22Rv1 (cell line): Measurements from ENCODE around the gene SAMSN1.

Source experiments
- CTCF ChIP-seq: fragments of 450-650 bp; IDR thresholded peaks from 2 replicates; pipeline ENCODE4 v1.5.1; 2017; ENCODE audit warnings: mild to moderate bottlenecking
- ZFX ChIP-seq: fragments of 450-650 bp; IDR thresholded peaks from 2 replicates; pipeline ENCODE4 v1.6.1; 2017; ENCODE audit warnings: antibody characterized with exemption, borderline replicate concordance

DNA sequence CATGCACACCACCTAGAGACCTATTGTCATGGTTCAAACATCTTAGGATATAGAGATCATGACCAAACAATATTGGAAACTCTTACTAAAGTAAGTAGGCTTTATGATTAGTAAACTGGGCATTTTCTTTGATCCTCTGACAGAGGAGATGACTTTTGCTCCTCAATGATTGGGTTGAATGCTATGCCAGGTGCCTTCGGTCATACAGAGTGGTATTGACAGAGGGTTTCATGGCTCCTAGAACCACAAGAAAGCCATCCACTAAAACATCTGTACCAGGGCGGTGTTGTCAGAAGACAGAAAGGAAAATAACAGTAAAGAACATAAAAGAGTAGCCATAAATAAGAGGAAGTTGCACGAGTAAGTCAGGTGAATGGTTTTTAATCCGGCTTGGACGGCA is 20.8 kb upstream of the SAMSN1 start:
- TF ChIP-seq CTCF (no peak), ZFX (no peak)
